ENCODE measurements around the gene PTPN14.

- TF ChIP-seq, protein P1, sequence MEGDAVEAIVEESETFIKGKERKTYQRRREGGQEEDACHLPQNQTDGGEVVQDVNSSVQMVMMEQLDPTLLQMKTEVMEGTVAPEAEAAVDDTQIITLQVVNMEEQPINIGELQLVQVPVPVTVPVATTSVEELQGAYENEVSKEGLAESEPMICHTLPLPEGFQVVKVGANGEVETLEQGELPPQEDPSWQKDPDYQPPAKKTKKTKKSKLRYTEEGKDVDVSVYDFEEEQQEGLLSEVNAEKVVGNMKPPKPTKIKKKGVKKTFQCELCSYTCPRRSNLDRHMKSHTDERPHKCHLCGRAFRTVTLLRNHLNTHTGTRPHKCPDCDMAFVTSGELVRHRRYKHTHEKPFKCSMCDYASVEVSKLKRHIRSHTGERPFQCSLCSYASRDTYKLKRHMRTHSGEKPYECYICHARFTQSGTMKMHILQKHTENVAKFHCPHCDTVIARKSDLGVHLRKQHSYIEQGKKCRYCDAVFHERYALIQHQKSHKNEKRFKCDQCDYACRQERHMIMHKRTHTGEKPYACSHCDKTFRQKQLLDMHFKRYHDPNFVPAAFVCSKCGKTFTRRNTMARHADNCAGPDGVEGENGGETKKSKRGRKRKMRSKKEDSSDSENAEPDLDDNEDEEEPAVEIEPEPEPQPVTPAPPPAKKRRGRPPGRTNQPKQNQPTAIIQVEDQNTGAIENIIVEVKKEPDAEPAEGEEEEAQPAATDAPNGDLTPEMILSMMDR (IDR thresholded peaks at IDR 0.05) = no peak
- TF ChIP-seq CREM (CRISPR knock-in tag; IDR thresholded peaks at IDR 0.05) = no peak
- TF ChIP-seq MLX (CRISPR knock-in tag; IDR thresholded peaks at IDR 0.05) = no peak
- no peak for TF ChIP-seq ZNF138 (CRISPR knock-in tag; conservative IDR thresholded peaks at IDR 0.05)
- TF ChIP-seq USF2 (CRISPR knock-in tag; IDR thresholded peaks at IDR 0.05) = no peak
- TF ChIP-seq TEAD4 (CRISPR knock-in tag; IDR thresholded peaks at IDR 0.05) = no peak
- no peak for TF ChIP-seq ETV6 (CRISPR knock-in tag; IDR thresholded peaks at IDR 0.05)
- TF ChIP-seq SP1 (CRISPR knock-in tag; conservative IDR thresholded peaks at IDR 0.05) = no peak
- TF ChIP-seq, protein P2, sequence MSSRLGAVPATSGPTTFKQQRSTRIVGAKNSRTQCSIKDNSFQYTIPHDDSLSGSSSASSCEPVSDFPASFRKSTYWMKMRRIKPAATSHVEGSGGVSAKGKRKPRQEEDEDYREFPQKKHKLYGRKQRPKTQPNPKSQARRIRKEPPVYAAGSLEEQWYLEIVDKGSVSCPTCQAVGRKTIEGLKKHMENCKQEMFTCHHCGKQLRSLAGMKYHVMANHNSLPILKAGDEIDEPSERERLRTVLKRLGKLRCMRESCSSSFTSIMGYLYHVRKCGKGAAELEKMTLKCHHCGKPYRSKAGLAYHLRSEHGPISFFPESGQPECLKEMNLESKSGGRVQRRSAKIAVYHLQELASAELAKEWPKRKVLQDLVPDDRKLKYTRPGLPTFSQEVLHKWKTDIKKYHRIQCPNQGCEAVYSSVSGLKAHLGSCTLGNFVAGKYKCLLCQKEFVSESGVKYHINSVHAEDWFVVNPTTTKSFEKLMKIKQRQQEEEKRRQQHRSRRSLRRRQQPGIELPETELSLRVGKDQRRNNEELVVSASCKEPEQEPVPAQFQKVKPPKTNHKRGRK (CRISPR knock-in tag; IDR thresholded peaks at IDR 0.05; ENCODE audit: borderline replicate concordance) = no peak
- TF ChIP-seq ZNF532 (CRISPR knock-in tag; IDR thresholded peaks at IDR 0.05; ENCODE audit: borderline replicate concordance) = no peak
- TF ChIP-seq ELF4 (CRISPR knock-in tag; IDR thresholded peaks at IDR 0.05; ENCODE audit: low read depth) = no peak
- TF ChIP-seq NR3C1 (CRISPR knock-in tag; conservative IDR thresholded peaks at IDR 0.05; ENCODE audit: low read depth) = no peak
- TF ChIP-seq, protein P3, sequence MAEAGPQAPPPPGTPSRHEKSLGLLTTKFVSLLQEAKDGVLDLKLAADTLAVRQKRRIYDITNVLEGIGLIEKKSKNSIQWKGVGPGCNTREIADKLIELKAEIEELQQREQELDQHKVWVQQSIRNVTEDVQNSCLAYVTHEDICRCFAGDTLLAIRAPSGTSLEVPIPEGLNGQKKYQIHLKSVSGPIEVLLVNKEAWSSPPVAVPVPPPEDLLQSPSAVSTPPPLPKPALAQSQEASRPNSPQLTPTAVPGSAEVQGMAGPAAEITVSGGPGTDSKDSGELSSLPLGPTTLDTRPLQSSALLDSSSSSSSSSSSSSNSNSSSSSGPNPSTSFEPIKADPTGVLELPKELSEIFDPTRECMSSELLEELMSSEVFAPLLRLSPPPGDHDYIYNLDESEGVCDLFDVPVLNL (CRISPR knock-in tag; IDR thresholded peaks at IDR 0.05; ENCODE audit: borderline replicate concordance, low read depth) = no peak
- TF ChIP-seq PRDM15 (CRISPR knock-in tag; IDR thresholded peaks at IDR 0.05) = no peak
Measured at GRCh38 chr1:214569357-214570004, 18.1 kb upstream of the PTPN14 start.
